Gastrocnemius medialis (tissue), 4 donors: ENCODE results near the gene BEX3. TPM values are rescaled to one million over a fixed set of nuclear protein-coding genes. Genes with fewer than 3 reads are reported as not detected.

Experiments used
- ATAC-seq, 2 donors: fragments of 150-250 bp; one replicate each; pipeline ENCODE4 v1.9.1; 2016
- DNase-seq, 2 donors: peaks; one replicate each; pipeline ENCODE4 v3.0.0-alpha.2; 2019
- H3K27ac ChIP-seq, 4 donors: fragments of 200-600 bp; sonication (generic); 1 replicate in 1 of 4; 2 replicates in 3 of 4; pipeline ENCODE4 v1.5.1; 2016 to 2018; ENCODE audit warnings: mild to moderate bottlenecking in 2 of 4, moderate library complexity in 1 of 4
- H3K27me3 ChIP-seq, 3 donors: fragments of 200-600 bp; sonication (generic) in 2 of 3; 1 replicate in 1 of 3; 2 replicates in 2 of 3; pipeline versions ENCODE4 v1.5.1 to v1.6.0; 2016 to 2019; ENCODE audit warnings: mild to moderate bottlenecking in 1 of 3, moderate library complexity in 1 of 3
- H3K36me3 ChIP-seq, 2 donors: fragments of 200-600 bp; sonication (generic) in 1 of 2; one replicate each; pipeline ENCODE4 v1.5.1; 2017 to 2018
- H3K4me1 ChIP-seq, 2 donors: fragments of 200-600 bp; sonication (generic) in 1 of 2; one replicate each; pipeline ENCODE4 v1.5.1; 2016 to 2017; ENCODE audit warnings: mild to moderate bottlenecking in 2 of 2
- H3K4me3 ChIP-seq, 4 donors: fragments of 200-600 bp; sonication (generic) in 3 of 4; 1 replicate in 1 of 4; 2 replicates in 3 of 4; pipeline ENCODE4 v1.5.1; 2016 to 2019; ENCODE audit warnings: mild to moderate bottlenecking in 2 of 4
- H3K9me3 ChIP-seq, 3 donors: fragments of 200-600 bp; sonication (generic) in 2 of 3; 1 replicate in 1 of 3; 2 replicates in 2 of 3; pipeline ENCODE4 v1.5.1; 2016 to 2019
- POLR2A ChIP-seq, 2 donors: fragments of 450-650 bp; IDR thresholded peaks; one replicate each; pipeline ENCODE4 v1.6.1; 2017; ENCODE audit warnings: antibody characterized with exemption in 2 of 2, mild to moderate bottlenecking in 2 of 2, moderate library complexity in 2 of 2
- in situ Hi-C, 4 donors: fragments of 200-750 bp; cut with MboI; loops; one replicate each; pipeline versions ENCODE4 v1.15.0 to v1.8.0; 2017; ENCODE audit warnings: low sequenced_read_pairs in 4 of 4
- intact Hi-C: fragments of 100-400 bp; cut with DNase I; formaldehyde crosslinking; loops from one replicate; pipeline ENCODE4 v1.15.1; 2023; ENCODE audit warnings: low total_unique reads
- total RNA-seq, 4 donors: library from RNA; depleted of rRNA; stranded (reverse); fragments of >200 nt; gene quantifications; one replicate each; pipeline versions ENCODE4 v1.1.0 to v1.2.3, GENCODE V29; 2016
- TF ChIP-seq, protein P1 (sequence below), 5 experiments: fragments of 450-650 bp in 3 of 5; fragments of 200-600 bp in 2 of 5; sonication (generic) in 2 of 5; IDR thresholded peaks in 4 of 5; conservative IDR thresholded peaks in 1 of 5; 1 replicate in 4 of 5; 2 replicates in 1 of 5; pipeline ENCODE4 v1.5.1; 2016 to 2019; ENCODE audit warnings: antibody characterized with exemption in 5 of 5, mild to moderate bottlenecking in 3 of 5, moderate library complexity in 3 of 5

BEX3 gene
- total RNA-seq, 4 donors from 2014 or later: 8.2 to 12.5 (median 10.5) TPM

- intact Hi-C loops (no loop called here), in situ Hi-C loops (no loop called here)
- Histone ChIP-seq H3K27ac (no peak overlapping the region), H3K4me1 (no peaks in the 10 kb centered on the region), H3K27me3 (no peaks in the 10 kb centered on the region), H3K9me3 (no peaks in the 10 kb centered on the region), H3K36me3 (no peaks in the 10 kb centered on the region), H3K4me3 (no peak overlapping the region)
- TF ChIP-seq, protein P1, sequence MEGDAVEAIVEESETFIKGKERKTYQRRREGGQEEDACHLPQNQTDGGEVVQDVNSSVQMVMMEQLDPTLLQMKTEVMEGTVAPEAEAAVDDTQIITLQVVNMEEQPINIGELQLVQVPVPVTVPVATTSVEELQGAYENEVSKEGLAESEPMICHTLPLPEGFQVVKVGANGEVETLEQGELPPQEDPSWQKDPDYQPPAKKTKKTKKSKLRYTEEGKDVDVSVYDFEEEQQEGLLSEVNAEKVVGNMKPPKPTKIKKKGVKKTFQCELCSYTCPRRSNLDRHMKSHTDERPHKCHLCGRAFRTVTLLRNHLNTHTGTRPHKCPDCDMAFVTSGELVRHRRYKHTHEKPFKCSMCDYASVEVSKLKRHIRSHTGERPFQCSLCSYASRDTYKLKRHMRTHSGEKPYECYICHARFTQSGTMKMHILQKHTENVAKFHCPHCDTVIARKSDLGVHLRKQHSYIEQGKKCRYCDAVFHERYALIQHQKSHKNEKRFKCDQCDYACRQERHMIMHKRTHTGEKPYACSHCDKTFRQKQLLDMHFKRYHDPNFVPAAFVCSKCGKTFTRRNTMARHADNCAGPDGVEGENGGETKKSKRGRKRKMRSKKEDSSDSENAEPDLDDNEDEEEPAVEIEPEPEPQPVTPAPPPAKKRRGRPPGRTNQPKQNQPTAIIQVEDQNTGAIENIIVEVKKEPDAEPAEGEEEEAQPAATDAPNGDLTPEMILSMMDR (IDR thresholded peaks at IDR 0.05 in 4 of 5, conservative IDR thresholded peaks at IDR 0.05 in 1 of 5): no peak
- no peak for TF ChIP-seq POLR2A (IDR thresholded peaks at IDR 0.05)
- ATAC-seq (no peak), DNase-seq (no peak)
Measured at GRCh38 chrX:103413705-103414387, 37.5 kb downstream of the BEX3 start.

DNA sequence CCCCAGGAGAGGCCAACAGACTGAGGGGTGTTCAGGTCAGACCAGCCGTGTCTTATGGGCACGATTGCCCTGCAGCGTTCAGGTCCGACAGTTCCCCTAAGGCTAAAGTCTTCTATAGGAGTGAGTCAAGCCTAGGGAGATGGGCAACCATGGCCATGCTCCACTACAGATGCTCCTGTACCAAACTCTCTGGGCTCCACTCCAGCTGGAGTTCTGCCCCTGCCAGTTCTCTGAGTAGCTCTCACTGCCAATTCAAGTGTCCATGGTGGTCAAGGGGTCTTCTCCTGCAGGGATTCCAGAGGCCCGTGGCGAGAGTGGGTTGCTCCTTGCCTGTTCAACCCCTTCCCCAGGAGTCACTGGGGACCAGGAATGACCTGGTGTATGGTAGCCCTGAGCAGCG lies 38.2 kb downstream of the BEX3 start:
- Histone ChIP-seq H3K9me3 (no peaks in the 10 kb centered on the region), H3K27ac (no peak overlapping the region), H3K4me3 (no peak overlapping the region), H3K36me3 (no peaks in the 10 kb centered on the region), H3K27me3 (no peaks in the 10 kb centered on the region), H3K4me1 (no peaks in the 10 kb centered on the region)
- in situ Hi-C loops: no loop called here
- ATAC-seq (no peak), DNase-seq (no peak)
- TF ChIP-seq, protein P1 (IDR thresholded peaks at IDR 0.05 in 4 of 5, conservative IDR thresholded peaks at IDR 0.05 in 1 of 5): no peak
- no peak for TF ChIP-seq POLR2A (IDR thresholded peaks at IDR 0.05)
- intact Hi-C loops: no loop called here

DNA sequence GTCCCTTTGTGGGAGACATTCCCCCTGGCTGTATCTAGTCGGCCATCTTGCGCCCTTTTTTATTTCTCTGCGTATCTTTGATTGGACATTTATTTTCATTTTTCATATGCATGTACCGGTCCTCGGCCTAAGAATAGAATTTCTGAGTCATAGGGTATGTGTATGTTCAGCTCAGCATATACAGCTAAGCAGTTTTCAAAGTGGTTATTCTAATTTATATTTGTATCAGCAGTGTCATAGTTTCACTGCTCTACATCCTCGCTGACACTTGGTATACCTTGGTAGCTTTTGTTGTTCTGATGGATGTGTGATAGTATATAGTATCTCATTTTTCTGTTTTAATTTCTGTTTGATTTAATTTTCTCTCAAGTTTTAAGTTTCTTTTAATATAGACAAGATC lies 38.7 kb downstream of the BEX3 start:
- DNase-seq (no peak), ATAC-seq (no peak)
- Histone ChIP-seq H3K27ac (no peak overlapping the region), H3K4me1 (no peaks in the 10 kb centered on the region), H3K9me3 (no peaks in the 10 kb centered on the region), H3K27me3 (no peaks in the 10 kb centered on the region), H3K36me3 (no peaks in the 10 kb centered on the region), H3K4me3 (no peak overlapping the region)
- intact Hi-C loops (no loop called here), in situ Hi-C loops (no loop called here)
- TF ChIP-seq, protein P1 (IDR thresholded peaks at IDR 0.05 in 4 of 5, conservative IDR thresholded peaks at IDR 0.05 in 1 of 5): no peak
- TF ChIP-seq POLR2A (IDR thresholded peaks at IDR 0.05): no peak

DNA sequence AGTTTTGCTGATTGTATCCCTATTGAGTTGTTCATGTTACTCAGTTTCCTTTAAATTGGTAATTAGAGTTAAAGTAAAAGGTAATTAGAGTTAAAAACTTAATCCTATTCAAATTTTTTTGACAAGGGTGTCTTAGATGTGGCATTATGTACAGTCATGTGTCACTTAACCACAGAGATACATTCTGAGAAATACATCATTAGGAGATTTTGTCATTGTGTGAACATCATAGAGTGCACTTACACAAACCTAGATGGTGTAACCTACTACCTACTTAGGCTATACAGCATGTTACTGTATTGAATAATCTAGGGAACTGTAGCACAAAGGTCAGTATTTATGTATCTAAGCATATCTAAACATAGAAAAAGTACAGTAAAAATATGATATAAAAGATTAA lies 39.2 kb downstream of the BEX3 start:
- in situ Hi-C loops (no loop called here), intact Hi-C loops (no loop called here)
- Histone ChIP-seq H3K36me3 (no peaks in the 10 kb centered on the region), H3K4me1 (no peaks in the 10 kb centered on the region), H3K27ac (no peak overlapping the region), H3K27me3 (no peaks in the 10 kb centered on the region), H3K4me3 (no peak overlapping the region), H3K9me3 (no peaks in the 10 kb centered on the region)
- no peak for TF ChIP-seq POLR2A (IDR thresholded peaks at IDR 0.05)
- TF ChIP-seq, protein P1 (IDR thresholded peaks at IDR 0.05 in 4 of 5, conservative IDR thresholded peaks at IDR 0.05 in 1 of 5): no peak
- ATAC-seq: no peak
- DNase-seq: no peak

GRCh38 chrX:103417370-103417769 lies 41.0 kb downstream of the BEX3 start:
- in situ Hi-C loops (no loop called here), intact Hi-C loops (no loop called here)
- Histone ChIP-seq H3K4me1 (no peaks in the 10 kb centered on the region), H3K27me3 (no peaks in the 10 kb centered on the region), H3K27ac (no peak overlapping the region), H3K36me3 (no peaks in the 10 kb centered on the region), H3K4me3 (no peak overlapping the region), H3K9me3 (no peaks in the 10 kb centered on the region)
- ATAC-seq: no peak
- DNase-seq: no peak
- TF ChIP-seq POLR2A (IDR thresholded peaks at IDR 0.05): no peak
- TF ChIP-seq, protein P1 (IDR thresholded peaks at IDR 0.05 in 4 of 5, conservative IDR thresholded peaks at IDR 0.05 in 1 of 5): no peak
